Heart left ventricle (tissue), 13 donors: ENCODE results near the gene PHACTR3.

Experiments
- POLR2A ChIP-seq, 2 donors: fragments of 450-650 bp; IDR thresholded peaks; one replicate each; pipeline ENCODE4 v1.6.1; 2017; ENCODE audit warnings: antibody characterized with exemption in 2 of 2, mild to moderate bottlenecking in 2 of 2, moderate library complexity in 2 of 2
- TF ChIP-seq, protein P1 (sequence below), 12 donors: fragments of 200-600 bp; sonication (generic) in 4 of 12; IDR thresholded peaks; one replicate each; pipeline versions ENCODE4 v1.5.0 to v1.8.0; 2018 to 2022; ENCODE audit warnings: antibody characterized with exemption in 12 of 12, mild to moderate bottlenecking in 5 of 12
- donor health status: ischemic (EF 13 %, LVEDD 7.1; RV severe dilation, severe dysfunction).
- donor health status: DM: no; HTN: yes; CAD: no.
- donor health status: DM: no; HTN: no; CAD: no.
- donor health status: ischemic (EF 25% LVEDD 6.9; RV normal size, moderate dysfunction).
- donor health status: ischemic (EF 25% LVEDD 5.7; RV mildly dilated, moderate dysfunction).
- donor health status: ischemic (EF 35%, LVEDD 5.7; RV mildly dilated, moderate dysfunction).
- donor health status: nonischemic (EF 11% LVEDD 7.7; RV severe dilation, severe dysfunction).
- donor health status: DM: yes; HTN: yes; CAD: no.
- donor health status: PGD.
- donor health status: ischemic (EF 29% LVEDD 5.4; RV normal size, mild dysfunction).
- donor health status: nonischemic (EF 23%, LVEDD 6.1; RV moderate dilation, normal function).

GRCh38 chr20:59682603-59683002, 78.3 kb downstream of the PHACTR3 start:
- TF ChIP-seq, protein P1, sequence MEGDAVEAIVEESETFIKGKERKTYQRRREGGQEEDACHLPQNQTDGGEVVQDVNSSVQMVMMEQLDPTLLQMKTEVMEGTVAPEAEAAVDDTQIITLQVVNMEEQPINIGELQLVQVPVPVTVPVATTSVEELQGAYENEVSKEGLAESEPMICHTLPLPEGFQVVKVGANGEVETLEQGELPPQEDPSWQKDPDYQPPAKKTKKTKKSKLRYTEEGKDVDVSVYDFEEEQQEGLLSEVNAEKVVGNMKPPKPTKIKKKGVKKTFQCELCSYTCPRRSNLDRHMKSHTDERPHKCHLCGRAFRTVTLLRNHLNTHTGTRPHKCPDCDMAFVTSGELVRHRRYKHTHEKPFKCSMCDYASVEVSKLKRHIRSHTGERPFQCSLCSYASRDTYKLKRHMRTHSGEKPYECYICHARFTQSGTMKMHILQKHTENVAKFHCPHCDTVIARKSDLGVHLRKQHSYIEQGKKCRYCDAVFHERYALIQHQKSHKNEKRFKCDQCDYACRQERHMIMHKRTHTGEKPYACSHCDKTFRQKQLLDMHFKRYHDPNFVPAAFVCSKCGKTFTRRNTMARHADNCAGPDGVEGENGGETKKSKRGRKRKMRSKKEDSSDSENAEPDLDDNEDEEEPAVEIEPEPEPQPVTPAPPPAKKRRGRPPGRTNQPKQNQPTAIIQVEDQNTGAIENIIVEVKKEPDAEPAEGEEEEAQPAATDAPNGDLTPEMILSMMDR (IDR thresholded peaks at IDR 0.05), result no peak
- TF ChIP-seq POLR2A (IDR thresholded peaks at IDR 0.05), result no peak
